Measurements from ENCODE around the gene TTC7B.

Gene TTC7B

GRCh38 chr14:90539496-90539775 is 276.8 kb downstream of the TTC7B start:
- Histone ChIP-seq H3K79me2 (ENCODE audit: insufficient read depth, low read length) (no peaks in the 10 kb centered on the region), H3K27me3 (ENCODE audit: insufficient read depth, low read length) (peaks cover 10% of the 10 kb centered on the region), H2AFZ (ENCODE audit: low read length) (no peak overlapping the region)

GRCh38 chr14:90538716-90539495 is 277.3 kb downstream of the TTC7B start:
- no peak for TF ChIP-seq EZH2 (IDR thresholded peaks at IDR 0.05; ENCODE audit: borderline replicate concordance, low read length)
- TF ChIP-seq CTCF (IDR thresholded peaks at IDR 0.05; ENCODE audit: low read length) = no peak

More at GRCh38 chr14:90539496-90539775, 276.8 kb downstream of the TTC7B start:
- Histone ChIP-seq H3K9me3 (ENCODE audit: low read length) (no peaks in the 10 kb centered on the region), H4K20me1 (ENCODE audit: insufficient read depth, low read length) (no peaks in the 10 kb centered on the region), H3K4me2 (ENCODE audit: low read length) (no peak overlapping the region), H3K27ac (ENCODE audit: low read depth, low read length, poor library complexity, severe bottlenecking) (no peak overlapping the region), H3K36me3 (ENCODE audit: insufficient read depth, low read length) (no peaks in the 10 kb centered on the region), H3K9me2 (ENCODE audit: low read depth, low read length) (no peaks in the 10 kb centered on the region), H3K4me1 (ENCODE audit: insufficient read depth, low read length, severe bottlenecking) (no peaks in the 10 kb centered on the region), H3F3A (ENCODE audit: insufficient read depth, low read length) (no peaks in the 10 kb centered on the region), H3K9ac (ENCODE audit: low read length) (no peak overlapping the region), H3K4me3 (ENCODE audit: low read depth, low read length, poor library complexity, severe bottlenecking) (no peak overlapping the region)
- no peak for TF ChIP-seq EZH2 (IDR thresholded peaks at IDR 0.05; ENCODE audit: borderline replicate concordance, low read length)
- TF ChIP-seq CTCF (IDR thresholded peaks at IDR 0.05; ENCODE audit: low read length) = no peak

GRCh38 chr14:90538095-90538494 is 278.1 kb downstream of the TTC7B start:
- Histone ChIP-seq H3K4me1 (ENCODE audit: insufficient read depth, low read length, severe bottlenecking) (no peaks in the 10 kb centered on the region), H3K9me3 (ENCODE audit: low read length) (no peaks in the 10 kb centered on the region), H3K9ac (ENCODE audit: low read length) (no peak overlapping the region)

More at GRCh38 chr14:90538716-90539495, 277.3 kb downstream of the TTC7B start:
- Histone ChIP-seq H3K27me3 (ENCODE audit: insufficient read depth, low read length) (peaks cover 10% of the 10 kb centered on the region), H2AFZ (ENCODE audit: low read length) (no peak overlapping the region), H3K9ac (ENCODE audit: low read length) (no peak overlapping the region), H4K20me1 (ENCODE audit: insufficient read depth, low read length) (no peaks in the 10 kb centered on the region), H3K9me3 (ENCODE audit: low read length) (no peaks in the 10 kb centered on the region), H3K4me2 (ENCODE audit: low read length) (no peak overlapping the region), H3F3A (ENCODE audit: insufficient read depth, low read length) (no peaks in the 10 kb centered on the region), H3K4me3 (ENCODE audit: low read depth, low read length, poor library complexity, severe bottlenecking) (no peak overlapping the region), H3K27ac (ENCODE audit: low read depth, low read length, poor library complexity, severe bottlenecking) (no peak overlapping the region), H3K79me2 (ENCODE audit: insufficient read depth, low read length) (no peaks in the 10 kb centered on the region), H3K4me1 (ENCODE audit: insufficient read depth, low read length, severe bottlenecking) (no peaks in the 10 kb centered on the region), H3K36me3 (ENCODE audit: insufficient read depth, low read length) (no peaks in the 10 kb centered on the region), H3K9me2 (ENCODE audit: low read depth, low read length) (no peaks in the 10 kb centered on the region)

More at GRCh38 chr14:90538095-90538494, 278.1 kb downstream of the TTC7B start:
- Histone ChIP-seq H3K36me3 (ENCODE audit: insufficient read depth, low read length) (no peaks in the 10 kb centered on the region), H3K79me2 (ENCODE audit: insufficient read depth, low read length) (no peaks in the 10 kb centered on the region), H4K20me1 (ENCODE audit: insufficient read depth, low read length) (no peaks in the 10 kb centered on the region), H3K4me3 (ENCODE audit: low read depth, low read length, poor library complexity, severe bottlenecking) (no peak overlapping the region), H3K4me2 (ENCODE audit: low read length) (no peak overlapping the region), H3K27ac (ENCODE audit: low read depth, low read length, poor library complexity, severe bottlenecking) (no peak overlapping the region), H3K9me2 (ENCODE audit: low read depth, low read length) (no peaks in the 10 kb centered on the region), H3K27me3 (ENCODE audit: insufficient read depth, low read length) (0 out of 2 replicates have a peak, but pooled peaks cover 3% of the 10 kb centered on the region), H2AFZ (ENCODE audit: low read length) (no peak overlapping the region), H3F3A (ENCODE audit: insufficient read depth, low read length) (no peaks in the 10 kb centered on the region)
- TF ChIP-seq EZH2 (IDR thresholded peaks at IDR 0.05; ENCODE audit: borderline replicate concordance, low read length) (no peak), CTCF (IDR thresholded peaks at IDR 0.05; ENCODE audit: low read length) (no peak)
